ENCODE results near the gene AZIN2.

DNA sequence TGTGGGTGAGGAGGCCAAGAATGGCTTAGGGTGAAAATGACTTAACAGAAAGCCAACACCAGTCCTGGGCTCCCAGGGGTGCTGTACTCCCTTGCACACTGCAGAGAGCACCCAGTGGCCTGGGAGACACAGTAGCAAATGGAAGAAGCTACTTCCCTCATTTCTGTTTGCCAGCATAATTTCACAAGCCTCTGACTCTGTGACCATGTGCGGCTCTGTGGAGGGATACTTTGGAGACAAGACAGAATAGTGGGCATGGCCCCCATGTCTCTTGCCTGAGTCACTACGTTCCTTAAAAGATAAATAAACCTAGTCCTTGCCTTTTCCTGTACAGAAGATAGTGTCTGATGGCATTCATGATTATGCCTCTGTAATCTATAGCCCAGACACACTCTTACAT lies 62.7 kb downstream of the AZIN2 start:
- TF ChIP-seq, protein P1, sequence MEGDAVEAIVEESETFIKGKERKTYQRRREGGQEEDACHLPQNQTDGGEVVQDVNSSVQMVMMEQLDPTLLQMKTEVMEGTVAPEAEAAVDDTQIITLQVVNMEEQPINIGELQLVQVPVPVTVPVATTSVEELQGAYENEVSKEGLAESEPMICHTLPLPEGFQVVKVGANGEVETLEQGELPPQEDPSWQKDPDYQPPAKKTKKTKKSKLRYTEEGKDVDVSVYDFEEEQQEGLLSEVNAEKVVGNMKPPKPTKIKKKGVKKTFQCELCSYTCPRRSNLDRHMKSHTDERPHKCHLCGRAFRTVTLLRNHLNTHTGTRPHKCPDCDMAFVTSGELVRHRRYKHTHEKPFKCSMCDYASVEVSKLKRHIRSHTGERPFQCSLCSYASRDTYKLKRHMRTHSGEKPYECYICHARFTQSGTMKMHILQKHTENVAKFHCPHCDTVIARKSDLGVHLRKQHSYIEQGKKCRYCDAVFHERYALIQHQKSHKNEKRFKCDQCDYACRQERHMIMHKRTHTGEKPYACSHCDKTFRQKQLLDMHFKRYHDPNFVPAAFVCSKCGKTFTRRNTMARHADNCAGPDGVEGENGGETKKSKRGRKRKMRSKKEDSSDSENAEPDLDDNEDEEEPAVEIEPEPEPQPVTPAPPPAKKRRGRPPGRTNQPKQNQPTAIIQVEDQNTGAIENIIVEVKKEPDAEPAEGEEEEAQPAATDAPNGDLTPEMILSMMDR (IDR thresholded peaks at IDR 0.05; ENCODE audit: borderline replicate concordance, extremely low read depth, low read length, poor library complexity, severe bottlenecking) = no peak
- TF ChIP-seq EZH2 (IDR thresholded peaks at IDR 0.05; ENCODE audit: borderline replicate concordance, low read depth, low read length, severe bottlenecking) = no peak
